ENCODE measurements around the gene G3BP2.

The G3BP2 gene

GRCh38 chr4:75714704-75715103, 41.5 kb upstream of the G3BP2 start:
- H3K36me3 ChIP-seq, result no peaks in the 10 kb centered on the region
- no peak overlapping the region for H3K4me3 ChIP-seq (ENCODE audit: low read depth, low read length)
- H3K4me1 ChIP-seq, result no peaks in the 10 kb centered on the region; the same call in 1 of the 2 replicates
- no peak for DNase-seq
- TF ChIP-seq, protein P1, sequence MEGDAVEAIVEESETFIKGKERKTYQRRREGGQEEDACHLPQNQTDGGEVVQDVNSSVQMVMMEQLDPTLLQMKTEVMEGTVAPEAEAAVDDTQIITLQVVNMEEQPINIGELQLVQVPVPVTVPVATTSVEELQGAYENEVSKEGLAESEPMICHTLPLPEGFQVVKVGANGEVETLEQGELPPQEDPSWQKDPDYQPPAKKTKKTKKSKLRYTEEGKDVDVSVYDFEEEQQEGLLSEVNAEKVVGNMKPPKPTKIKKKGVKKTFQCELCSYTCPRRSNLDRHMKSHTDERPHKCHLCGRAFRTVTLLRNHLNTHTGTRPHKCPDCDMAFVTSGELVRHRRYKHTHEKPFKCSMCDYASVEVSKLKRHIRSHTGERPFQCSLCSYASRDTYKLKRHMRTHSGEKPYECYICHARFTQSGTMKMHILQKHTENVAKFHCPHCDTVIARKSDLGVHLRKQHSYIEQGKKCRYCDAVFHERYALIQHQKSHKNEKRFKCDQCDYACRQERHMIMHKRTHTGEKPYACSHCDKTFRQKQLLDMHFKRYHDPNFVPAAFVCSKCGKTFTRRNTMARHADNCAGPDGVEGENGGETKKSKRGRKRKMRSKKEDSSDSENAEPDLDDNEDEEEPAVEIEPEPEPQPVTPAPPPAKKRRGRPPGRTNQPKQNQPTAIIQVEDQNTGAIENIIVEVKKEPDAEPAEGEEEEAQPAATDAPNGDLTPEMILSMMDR (IDR thresholded peaks at IDR 0.05; ENCODE audit: low read depth, low read length), result no peak
- H3K9me3 ChIP-seq, result no peaks in the 10 kb centered on the region
- H3K27me3 ChIP-seq, result no peaks in the 10 kb centered on the region

GRCh38 chr4:75714011-75714410, 40.8 kb upstream of the G3BP2 start:
- Histone ChIP-seq H3K9me3 (no peaks in the 10 kb centered on the region), H3K36me3 (no peaks in the 10 kb centered on the region), H3K27me3 (no peaks in the 10 kb centered on the region), H3K4me1 (no peaks in the 10 kb centered on the region; the same call in 1 of the 2 replicates), H3K4me3 (ENCODE audit: low read depth, low read length) (no peak overlapping the region)
- TF ChIP-seq, protein P1 (IDR thresholded peaks at IDR 0.05; ENCODE audit: low read depth, low read length), result no peak
- no peak for DNase-seq

DNA sequence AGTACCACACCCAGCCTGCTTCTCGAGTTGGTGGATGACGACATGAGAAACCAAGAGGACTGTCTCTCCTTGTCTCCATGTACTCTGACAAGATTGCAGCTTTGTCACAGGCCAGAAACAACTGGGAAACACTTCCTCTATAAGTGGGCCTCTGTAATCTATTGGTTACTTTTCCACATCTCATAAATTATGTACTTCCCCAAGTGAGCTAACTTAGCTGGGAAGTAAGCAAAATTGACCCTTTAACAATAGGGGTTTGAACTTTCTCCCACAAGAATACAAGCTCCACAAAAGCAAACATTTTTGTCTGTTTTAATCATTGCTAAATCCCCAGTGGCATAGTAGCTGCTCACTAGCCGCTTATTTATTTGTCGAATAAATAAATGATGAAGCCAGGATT, 37.0 kb upstream of the G3BP2 start:
- no peaks in the 10 kb centered on the region for H3K36me3 ChIP-seq
- TF ChIP-seq, protein P1 (IDR thresholded peaks at IDR 0.05; ENCODE audit: low read depth, low read length), result no peak

DNA sequence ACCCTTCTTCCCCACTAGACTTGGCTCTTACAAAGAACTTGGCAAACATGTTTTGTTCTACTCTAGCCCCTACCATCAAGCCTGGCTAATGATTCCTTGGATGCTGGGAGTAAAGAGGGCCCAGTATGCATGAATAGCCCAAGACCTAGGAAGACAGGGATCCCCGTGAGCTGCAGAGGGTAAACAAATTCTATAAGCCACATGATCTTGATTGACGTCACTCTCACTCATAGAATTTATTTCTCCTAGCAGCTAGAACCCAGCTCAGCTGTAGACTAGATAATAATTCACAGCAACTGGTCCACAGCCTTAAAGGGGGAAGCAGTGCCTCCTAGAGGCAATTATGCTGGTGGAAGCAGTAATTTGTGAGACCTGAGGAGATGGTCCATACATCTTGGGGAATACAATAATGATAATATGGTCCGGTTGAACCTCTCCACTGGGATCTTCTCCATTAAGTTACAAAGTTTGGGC, 35.0 kb upstream of the G3BP2 start:
- no peak for DNase-seq
- Histone ChIP-seq H3K36me3 (no peaks in the 10 kb centered on the region), H3K27me3 (no peaks in the 10 kb centered on the region), H3K4me3 (ENCODE audit: low read depth, low read length) (no peak overlapping the region), H3K4me1 (no peaks in the 10 kb centered on the region), H3K9me3 (no peaks in the 10 kb centered on the region)
- TF ChIP-seq, protein P1 (IDR thresholded peaks at IDR 0.05; ENCODE audit: low read depth, low read length), result peak; percentile 32; the same call in 1 of the 2 replicates

More for the DNA sequence above, 37.0 kb upstream of the G3BP2 start:
- H3K27me3 ChIP-seq, result no peaks in the 10 kb centered on the region
- H3K4me3 ChIP-seq (ENCODE audit: low read depth, low read length), result no peak overlapping the region
- H3K9me3 ChIP-seq, result no peaks in the 10 kb centered on the region
- no peak for DNase-seq
- H3K4me1 ChIP-seq, result no peaks in the 10 kb centered on the region

DNA sequence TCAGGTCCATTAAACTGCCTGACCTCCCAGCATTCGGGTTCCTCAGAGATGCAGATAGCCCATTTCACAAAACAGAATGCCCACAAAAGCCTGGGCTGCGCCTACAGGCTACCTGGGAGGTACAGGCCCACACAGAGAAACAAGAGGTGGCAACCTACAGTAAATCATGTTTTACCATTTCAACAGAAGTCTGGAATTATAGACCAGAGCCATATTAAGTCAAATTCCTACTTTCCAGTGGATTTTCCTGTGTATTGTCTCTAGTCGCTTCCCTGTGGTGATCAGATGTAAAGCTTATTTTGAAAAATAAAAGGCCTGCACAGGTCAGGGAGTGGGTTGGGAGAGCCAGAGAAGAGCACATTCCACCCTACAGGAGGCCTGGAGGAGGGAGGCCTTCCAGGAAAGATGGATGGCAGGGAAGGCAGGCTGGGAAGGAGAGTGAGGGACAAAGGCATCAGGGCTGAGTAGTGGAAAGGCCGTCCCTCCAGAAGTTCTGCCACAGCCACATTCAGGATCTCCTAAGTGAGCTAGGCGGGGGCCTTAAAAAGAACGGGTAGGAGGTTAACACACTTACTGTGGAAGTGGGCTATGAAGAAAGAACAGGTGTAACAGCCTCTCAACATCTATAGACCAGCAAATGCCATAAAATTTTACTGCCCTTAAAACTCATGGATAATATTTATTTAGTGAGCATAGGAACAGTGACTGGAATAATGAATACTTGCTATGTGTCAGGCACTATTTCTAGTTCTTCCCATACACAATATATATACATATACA, 32.2 kb upstream of the G3BP2 start:
- no peaks in the 10 kb centered on the region for H3K27me3 ChIP-seq
- H3K36me3 ChIP-seq, result no peaks in the 10 kb centered on the region
- H3K9me3 ChIP-seq, result no peaks in the 10 kb centered on the region
- no peak overlapping the region for H3K4me3 ChIP-seq (ENCODE audit: low read depth, low read length)
- DNase-seq, result no peak
- TF ChIP-seq, protein P1 (IDR thresholded peaks at IDR 0.05; ENCODE audit: low read depth, low read length), result no peak
- no peaks in the 10 kb centered on the region for H3K4me1 ChIP-seq

- Histone ChIP-seq H3K4me1 (no peaks in the 10 kb centered on the region), H3K27me3 (no peaks in the 10 kb centered on the region), H3K9me3 (no peaks in the 10 kb centered on the region), H3K36me3 (no peaks in the 10 kb centered on the region), H3K4me3 (ENCODE audit: low read depth, low read length) (no peak overlapping the region)
- no peak for DNase-seq
- TF ChIP-seq, protein P1 (IDR thresholded peaks at IDR 0.05; ENCODE audit: low read depth, low read length), result no peak
Observed at GRCh38 chr4:75702919-75703411, 29.8 kb upstream of the G3BP2 start.

Data from BE2C (cell line).